Glomerular visceral epithelial cell (primary cell): ENCODE data around the gene TFB1M.
A peak's percentile ranks its signal among the peaks of the same experiment; 100 is the strongest.

ENCODE experiments used
- DNase-seq: peaks from one replicate; pipeline ENCODE4 v3.0.0-alpha.2; 2016; ENCODE audit errors: extremely low spot score

Gene TFB1M

DNA sequence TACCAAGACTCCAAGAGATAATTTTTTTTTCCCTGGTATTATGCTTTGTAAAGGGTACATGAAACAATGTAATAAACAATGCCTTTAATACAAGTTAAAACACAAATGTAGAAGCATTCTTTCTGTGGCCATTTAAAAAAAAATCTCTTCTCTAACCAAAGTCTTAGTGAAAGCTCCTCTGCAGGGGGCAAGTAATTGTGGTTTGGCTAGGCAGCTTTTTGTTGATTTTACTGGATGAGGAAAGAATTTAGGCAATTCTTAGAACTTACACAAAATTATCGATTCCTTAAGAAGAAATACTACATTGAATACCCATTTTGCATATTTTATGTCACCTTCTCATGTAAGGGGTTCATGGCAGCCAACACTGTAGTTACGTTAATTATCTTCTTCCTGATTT lies 12.4 kb downstream of the TFB1M start:
- peak; percentile 7 for DNase-seq

DNA sequence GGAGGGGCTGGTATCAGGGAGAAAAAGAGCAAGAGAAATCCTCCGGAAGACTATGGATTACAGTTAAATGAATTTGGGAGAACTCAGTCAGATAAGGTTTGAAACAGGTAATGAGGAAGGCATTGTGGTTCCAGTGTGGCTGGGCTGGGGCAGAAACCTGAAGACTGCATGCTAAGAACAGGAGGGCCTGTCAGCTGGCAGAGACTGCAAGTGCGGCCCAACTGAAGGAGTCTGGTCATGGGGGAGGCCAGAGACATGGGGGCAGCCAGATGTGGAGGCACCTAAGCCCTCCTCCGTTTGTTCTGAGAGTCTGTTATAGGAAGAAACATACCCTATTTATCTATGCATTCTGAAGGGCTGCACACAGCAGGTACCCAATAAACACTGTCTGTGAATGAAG lies 16.6 kb downstream of the TFB1M start:
- DNase-seq: no peak

DNA sequence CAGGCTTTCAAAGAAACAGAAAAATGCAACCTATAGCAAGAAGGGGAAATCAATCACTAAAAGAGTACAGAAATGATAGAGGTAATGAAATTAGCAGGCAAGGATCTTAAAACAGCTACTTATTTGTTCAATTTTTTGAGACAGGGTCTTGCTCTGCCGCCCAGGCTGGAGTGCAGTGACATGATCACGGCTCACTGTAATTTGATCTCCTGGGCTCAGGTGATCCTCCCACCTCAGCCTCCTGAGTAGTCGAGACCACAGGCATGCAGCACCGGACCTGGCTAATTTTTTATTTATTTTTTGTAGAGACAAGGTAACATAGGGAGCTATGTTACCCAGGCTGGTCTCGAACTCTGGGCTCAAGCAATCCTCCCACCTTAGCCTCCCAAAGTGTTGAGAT lies 21.6 kb downstream of the TFB1M start:
- DNase-seq: no peak

DNA sequence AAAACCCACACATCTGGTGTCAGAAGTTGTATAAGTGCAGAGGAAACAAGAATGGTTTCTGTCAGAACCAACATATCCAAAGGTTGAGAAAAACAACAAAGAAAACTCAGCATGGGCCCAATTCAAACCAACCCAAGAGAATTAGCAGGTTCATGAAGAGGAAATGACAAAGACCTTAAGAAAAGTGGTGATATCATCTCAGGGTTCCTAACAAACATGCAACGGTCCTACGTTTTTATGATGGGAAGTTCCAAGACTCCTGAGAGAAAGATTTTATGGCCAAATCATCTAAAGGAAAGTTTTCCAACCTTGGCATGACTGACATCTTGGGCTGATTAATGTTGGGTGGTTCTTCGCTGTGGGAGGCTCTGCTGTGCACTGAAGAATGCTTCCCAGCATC lies 23.0 kb downstream of the TFB1M start:
- DNase-seq: no peak

DNA sequence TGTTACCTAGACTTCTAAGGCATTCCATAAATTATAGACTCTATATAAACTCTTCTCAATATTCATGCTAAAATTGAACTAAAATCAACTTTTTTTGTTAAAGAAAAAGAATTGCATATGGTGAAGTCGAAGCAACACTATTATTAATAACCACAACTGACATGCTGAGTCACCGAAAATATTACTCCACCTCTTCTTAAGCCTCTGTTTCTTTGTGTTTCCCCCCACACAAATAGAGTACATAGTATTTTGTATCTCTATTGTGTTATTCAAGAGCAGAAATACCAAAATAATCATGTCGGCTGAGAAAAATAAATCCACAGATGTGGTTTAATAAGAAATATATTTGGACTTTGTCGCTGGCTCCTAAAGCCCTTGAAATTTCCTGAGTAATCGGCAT lies 23.8 kb downstream of the TFB1M start:
- no peak for DNase-seq

DNA sequence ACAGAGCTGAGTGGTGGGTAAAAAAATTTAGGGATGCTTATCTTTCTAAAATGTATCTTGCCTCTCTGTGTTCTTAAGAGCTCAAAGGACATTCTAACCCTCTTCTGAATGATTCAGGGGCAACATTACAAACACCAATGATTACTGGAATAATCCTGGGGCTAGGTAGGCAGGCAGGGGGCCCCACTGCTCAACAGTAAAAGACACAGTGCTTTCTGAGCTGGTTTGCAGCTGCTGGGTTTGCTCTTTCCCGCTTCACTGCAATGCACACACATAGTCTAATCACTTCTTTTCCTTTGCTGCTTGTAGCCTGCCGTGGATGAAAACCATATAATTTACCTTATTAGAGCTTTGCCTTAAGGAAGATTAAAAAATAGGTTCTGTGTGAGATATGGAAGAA lies 26.5 kb downstream of the TFB1M start:
- DNase-seq: no peak

DNA sequence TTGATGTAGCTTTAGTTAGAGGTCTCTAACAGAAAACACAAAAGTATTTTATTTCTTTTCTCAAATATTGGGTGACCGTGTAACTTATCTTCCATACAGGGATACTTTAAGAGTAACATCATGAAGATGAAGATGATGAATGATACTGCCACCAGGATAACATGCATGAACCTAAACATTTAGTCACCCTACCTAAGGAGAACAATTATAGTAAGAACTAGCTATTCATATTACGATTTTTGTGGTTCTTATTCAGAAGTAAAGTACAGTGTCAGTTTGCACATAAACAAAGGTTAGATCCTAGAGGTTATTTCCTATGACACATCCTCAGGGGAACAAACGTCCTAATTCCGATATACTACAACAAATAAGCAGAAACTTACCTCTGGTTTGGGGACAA lies 29.5 kb downstream of the TFB1M start:
- DNase-seq: no peak

DNA sequence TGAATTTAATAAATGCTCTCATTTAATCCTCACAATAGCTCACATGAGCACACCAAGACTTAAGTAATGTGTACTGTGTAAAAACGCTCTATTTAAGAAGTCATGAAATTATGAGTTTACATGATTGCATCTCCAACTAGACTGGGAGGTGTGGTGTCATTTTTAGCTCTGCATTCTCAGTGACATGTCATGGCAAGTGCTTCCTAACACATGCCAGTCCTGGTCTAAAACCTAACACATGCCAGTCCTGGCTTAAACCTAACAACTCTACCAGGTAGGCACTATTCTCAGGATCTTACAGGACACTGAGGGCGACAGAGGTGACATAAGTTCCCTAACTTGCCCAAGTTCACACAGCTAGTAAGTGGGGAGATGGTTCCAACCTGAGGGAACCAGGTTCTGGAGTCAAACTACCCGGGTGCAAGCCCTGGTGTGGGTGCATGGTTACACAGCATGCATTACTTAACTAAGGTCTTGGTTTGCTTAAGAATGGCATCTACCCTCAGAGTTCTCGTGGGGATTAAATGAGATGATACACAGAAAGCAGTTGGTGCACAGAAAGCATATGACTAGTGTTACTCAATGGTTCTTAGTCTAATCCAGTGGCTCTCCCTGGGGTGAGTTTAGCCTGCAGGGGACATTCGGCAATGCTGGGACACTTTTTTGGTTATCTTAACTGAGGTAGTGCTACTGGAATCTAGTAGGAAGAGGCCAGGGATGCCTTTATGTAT lies 35.8 kb downstream of the TFB1M start:
- DNase-seq: no peak

DNA sequence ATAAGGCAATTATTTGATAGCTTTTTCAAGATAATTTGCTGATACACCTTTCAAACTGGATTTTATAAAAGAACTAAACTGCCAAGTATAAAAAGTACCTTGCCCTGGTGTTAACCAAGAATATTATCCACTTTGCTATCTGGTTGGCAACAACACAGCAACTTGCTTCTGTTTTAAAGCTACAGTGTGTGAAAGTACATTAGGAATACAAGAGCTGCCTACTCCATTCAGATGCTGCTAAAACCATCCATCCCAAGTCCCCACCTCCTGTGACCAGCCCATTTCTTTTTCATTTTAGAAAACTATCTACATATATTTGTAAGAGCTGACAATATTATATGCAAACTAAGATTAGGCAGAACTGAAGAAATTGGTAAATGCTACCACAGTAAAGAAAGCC lies 37.6 kb downstream of the TFB1M start:
- no peak for DNase-seq

DNA sequence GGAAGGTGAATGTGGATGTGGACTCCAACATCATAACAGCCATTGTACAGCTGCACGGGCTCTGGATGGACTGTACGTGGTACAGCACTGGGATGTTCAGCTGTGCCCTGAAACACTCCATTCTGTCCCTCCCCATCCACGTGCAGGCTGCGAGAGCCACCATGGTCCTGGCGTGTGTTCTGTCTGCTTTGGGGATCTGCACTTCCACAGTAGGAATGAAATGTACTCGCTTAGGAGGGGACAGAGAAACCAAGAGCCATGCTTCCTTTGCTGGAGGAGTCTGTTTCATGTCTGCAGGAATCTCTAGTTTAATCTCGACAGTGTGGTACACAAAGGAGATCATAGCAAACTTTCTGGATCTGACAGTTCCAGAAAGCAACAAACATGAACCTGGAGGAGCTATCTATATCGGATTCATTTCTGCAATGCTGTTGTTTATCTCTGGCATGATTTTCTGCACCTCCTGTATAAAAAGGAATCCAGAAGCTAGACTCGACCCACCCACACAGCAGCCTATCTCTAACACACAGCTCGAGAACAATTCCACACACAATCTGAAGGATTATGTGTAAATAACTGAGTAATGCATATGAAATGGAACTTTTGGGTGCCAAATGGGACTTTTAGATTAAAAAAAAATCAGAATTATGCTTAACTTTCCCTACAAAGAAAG lies 38.3 kb downstream of the TFB1M start:
- DNase-seq: no peak

DNA sequence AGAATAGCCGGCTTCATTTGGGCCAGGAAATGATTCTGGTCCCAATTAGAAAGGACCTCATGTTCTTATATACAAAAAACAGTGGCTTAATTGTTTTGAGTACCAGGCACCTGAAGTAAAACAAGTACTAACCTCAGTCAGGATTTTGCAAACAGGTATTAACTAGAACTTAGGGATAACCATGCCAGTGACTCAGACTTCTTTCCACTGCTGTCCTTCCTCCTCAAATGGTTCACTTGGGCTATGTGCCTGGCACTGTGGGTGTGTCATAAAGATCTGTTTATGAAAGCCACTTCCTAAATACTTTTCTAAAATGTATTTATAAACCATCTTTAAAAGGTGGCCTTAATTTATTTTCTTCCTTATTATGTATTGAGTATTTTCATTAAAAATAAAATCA lies 39.8 kb downstream of the TFB1M start:
- DNase-seq: no peak

DNA sequence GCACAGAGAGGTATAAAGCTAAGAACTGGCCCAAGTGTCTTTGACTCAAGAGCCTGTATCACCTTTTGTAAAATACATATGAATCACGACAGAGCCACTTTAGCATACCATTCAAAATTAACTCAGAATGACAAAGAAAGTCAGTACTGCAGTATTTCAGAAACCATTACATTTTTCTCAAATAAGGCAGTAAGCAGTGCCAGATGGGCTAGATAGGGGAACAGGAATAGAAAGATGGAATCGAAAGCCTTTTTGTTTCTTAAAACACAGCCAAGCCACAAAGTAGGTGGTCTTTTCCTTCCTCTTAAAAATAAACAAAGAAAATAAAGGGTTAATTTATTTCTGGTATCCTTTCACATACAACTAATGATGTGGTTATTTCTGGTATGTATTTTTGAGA lies 40.2 kb downstream of the TFB1M start:
- no peak for DNase-seq

DNA sequence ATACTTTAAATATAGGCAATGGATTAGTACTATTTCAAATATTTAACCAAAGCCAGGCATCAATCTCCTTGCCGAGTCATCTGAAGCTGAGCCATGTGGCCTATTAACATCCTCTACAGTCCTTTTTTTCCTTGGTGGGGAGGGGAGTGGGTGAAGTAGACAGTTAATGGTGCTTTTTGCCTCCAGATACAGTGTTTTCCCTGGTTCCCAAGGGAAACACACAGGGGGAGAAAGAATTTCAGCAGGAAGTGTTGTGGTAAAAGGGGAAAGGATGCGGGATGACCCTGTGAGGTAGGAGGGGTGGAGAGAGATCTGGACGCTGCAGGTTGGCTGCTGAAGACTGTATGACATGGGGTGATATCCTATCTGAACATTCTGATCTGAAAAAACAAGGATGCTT lies 40.9 kb downstream of the TFB1M start:
- DNase-seq: peak; percentile 82

DNA sequence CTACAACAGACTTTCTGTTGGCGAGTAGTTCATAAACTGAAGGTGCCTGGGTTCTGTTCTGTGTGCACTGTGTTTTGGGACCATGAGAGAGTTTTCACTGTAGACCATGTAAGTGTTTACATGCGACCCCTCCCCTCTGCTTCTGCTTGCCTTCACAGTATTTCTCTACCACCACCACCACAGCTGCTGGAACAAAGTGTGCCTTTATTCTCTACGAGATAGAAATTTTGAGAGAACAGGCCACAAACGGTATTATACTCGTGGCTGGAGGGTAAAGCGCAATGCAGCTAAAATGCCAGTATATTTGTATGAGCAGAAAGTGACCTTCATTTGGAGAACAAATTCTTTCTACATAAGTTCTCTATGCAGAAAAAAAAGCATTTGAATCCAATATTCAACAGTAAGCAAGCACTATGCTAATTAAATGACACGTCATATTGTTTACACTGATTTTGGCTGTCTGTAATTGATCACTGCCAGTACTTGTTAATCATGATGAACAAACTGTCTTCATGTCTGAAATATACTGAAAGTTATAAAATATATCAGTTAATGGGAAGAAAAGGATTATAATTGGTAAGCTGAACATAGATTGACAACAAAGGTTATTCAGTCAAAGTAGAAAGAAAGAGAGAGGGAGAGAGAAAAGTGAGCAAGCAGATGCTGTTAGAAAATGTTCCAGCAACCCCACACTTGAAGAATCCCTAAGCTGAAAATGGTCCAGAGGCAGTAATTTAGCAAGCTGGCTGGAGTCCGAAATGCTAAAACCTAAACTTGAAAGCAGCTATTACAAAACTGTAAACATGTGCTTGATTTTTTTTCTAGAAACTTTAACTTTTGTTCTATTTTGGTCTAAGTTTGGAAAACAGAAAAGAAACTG lies 41.7 kb downstream of the TFB1M start:
- no peak for DNase-seq

DNA sequence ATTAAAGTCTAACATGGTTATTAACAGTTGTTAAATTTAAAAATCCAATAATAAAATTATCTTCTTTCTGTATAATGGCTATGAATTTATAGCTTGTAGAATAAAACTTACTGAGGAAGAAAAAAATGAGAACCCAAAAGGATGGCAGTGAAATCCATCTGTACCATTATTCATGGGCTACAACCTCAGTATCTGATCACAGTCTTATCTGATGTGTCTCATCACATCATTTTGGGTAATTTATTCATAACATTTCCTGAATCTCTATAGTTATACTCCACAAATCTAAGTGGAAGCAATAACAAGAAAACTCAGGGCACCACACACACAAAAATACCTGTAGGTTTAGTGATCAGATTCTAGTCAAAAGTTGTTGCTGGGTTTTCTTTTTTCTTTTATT lies 43.1 kb downstream of the TFB1M start:
- no peak for DNase-seq

DNA sequence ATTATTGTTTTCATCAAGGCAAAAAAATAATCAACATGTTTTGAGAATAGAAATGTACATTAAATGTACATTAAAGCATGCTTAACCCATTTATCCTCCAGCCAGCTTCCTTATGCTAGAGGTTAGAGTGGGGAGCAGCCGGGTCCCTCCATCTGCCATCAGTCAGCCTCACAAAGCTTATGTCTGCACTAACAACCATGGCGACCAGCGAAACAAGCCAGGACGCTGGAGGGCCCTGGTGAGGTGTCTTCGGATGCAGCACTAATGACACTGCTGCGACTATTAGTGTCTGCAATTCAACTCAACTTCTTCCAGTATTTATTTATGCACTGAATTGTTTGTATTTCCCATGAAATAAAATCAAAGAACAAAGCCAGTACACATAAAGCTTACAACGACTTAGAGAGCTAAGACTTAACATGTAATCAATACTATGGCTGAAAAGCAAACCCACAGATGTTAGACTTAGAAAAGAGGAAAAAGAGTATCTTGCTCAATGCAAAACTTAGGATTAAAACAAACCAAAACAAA lies 43.7 kb downstream of the TFB1M start:
- no peak for DNase-seq

DNA sequence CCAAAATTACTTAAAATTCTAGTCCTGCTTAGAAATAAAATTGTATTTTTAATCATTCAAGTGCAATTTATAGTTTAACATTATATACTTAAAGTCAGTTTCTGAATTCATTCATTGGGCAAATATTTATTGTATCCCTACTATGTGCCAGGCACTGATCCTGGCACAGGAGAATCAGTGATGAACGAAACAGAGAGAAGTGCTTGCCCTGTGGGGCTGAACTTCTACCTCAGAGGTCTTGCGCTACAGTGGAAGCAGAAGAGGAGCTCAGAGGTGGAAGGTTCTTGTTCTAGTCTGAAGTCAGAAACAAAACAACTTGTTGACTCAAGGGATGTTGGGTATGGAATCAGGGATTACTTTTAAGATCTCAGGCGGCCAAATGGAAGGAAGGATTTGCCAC lies 44.5 kb downstream of the TFB1M start:
- DNase-seq: no peak

DNA sequence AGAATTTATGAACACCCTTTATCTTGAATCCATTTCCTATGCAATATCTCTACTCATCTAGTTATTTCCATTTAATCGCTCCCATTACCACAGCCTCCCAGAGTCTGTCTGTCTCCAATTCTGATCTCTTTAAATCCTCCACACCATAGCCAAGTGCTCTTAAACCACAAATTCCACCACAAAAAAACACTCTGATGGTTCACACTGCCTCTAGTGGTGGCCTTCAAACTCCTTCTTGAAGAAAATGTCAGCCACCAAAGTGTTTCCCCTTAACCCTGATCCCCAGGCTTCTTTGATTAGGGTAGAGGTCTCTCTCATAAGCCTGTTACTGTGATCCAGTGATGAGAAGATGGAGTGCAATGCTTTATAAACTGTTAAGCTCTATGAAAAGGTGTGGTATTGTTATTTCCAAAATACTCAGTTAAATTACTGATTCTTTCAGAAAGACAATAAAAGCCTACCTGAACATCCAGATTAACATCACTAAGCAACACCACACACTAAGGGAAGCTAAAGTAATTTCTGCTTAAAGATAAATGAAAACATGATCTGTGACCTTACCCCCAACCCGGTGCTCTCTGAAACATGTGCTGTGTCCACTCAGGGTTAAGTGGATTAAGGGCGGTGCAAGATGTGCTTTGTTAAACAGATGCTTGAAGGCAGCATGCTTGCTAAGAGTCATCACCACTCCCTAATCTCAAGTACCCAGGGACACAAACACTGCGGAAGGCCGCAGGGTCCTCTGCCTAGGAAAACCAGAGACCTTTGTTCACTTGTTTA lies 46.0 kb downstream of the TFB1M start:
- DNase-seq: peak; percentile 47

DNA sequence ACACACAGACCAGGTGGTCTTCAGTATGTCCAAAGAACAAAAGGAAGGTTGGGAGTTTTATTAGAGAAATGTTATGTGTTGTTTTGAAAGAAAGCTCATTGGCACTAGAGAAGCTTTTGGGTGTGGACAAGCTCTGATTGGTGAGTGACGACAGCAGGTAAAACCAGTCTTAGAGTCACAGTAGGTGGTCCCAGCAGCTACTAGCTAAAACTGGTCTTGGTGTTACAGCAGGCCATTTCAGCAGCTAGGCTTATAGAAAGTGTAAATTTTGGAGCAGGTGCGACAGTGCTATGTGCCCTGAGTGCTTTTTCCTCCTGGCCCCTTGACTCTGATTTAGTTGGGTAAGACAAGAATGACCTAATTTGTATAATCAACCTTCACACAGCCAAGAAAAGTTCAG lies 46.9 kb downstream of the TFB1M start:
- DNase-seq: no peak

DNA sequence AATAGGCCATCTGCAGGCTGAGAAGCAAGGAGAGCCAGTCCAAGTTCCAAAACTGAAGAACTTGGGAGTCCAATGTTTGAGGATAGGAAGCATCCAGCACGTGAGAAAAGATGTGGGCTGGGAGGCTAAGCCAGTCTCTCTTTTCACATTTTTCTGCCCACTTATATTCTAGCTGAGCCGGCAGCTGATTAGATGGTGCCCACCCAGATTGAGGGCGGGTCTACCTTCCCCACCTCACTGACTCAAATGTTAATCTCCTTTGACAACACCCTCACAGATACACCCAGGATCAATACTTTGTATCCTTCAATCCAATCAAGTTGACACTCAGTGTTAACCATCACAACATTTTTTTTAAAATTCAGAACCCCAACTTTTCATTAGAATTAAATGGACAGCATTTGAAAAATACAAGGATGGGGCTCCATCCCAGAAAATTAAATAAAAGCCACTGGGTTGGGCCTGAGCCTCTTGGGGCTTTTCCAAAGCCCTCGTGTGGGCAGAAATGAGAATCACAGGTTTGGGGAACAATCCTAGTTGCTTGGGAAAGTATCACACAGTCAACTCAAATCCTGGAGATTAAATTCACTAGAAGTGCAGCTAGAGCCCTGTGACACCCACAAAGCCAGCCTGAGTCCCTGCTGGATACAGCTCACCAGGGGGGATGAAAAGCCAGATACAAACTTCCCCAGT lies 48.3 kb downstream of the TFB1M start:
- DNase-seq: no peak

DNA sequence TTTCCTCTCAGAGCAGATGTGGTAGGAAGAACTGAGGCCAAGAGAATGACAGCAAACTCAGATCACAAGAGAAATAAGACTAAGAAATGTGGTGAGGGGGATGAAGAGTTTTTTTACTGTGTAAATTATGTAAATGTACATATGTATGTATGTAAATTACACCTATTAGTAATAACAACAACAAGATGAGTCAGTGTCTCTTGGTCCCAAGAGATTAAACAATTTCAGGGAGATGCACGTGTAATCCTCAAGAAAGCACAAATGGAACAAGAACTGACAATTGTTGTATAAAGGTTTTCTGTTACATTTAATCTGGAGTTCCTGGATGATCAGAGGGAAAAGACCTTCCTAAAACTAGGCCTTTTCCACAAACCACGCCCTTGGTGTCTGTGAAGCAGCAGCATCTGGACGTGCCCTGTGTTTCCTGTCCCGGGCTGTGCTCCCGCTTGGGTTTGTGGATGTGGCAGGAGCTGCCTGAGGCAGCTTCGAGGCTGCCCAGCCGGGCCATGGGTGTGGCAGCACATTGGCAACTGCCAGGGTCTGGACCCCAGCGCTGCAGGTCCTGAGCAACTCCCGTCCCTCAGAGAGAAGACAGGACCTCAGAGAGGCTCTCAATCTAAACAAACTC lies 49.5 kb downstream of the TFB1M start:
- no peak for DNase-seq
